Stomach (tissue), 4 donors: ENCODE results near the gene ARHGAP26.

Source experiments
- POLR2A ChIP-seq, 4 donors: fragments of 450-650 bp; IDR thresholded peaks; one replicate each; pipeline ENCODE4 v1.6.1; 2016; ENCODE audit warnings: antibody characterized with exemption in 4 of 4, control low read depth in 2 of 4, mild to moderate bottlenecking in 1 of 4, moderate library complexity in 1 of 4
- POLR2AphosphoS5 ChIP-seq, 3 donors: sonication (generic); formaldehyde crosslinking; IDR thresholded peaks; one replicate each; pipeline ENCODE4 v1.6.1; 2016; ENCODE audit warnings: antibody characterized with exemption in 3 of 3
- TF ChIP-seq, protein P1 (sequence below), 7 experiments: fragments of 450-650 bp in 4 of 7; fragments of 200-600 bp in 3 of 7; sonication (generic) in 3 of 7; IDR thresholded peaks; one replicate each; pipeline ENCODE4 v1.5.1; 2016 to 2019; ENCODE audit warnings: antibody characterized with exemption in 7 of 7, control low read depth in 2 of 7, mild to moderate bottlenecking in 1 of 7

DNA sequence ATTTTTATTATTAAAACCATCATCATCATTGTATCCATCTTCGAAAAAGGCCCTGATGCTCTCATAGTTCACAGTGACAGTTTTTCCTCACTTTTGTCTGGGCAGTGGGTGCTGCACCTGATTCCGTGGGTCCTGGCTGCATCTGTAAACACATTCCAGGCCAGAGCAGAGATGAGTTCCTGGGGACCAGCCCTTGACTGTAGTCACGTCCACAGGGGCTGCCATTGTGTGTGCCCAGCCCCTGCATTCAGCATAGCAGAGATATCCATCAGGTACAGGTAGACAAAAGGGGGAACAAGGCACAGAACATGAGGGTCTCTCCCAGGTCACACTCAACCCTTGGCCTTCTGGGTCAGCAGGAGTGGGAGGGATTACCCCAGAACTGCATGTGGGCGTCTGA lies 444.3 kb downstream of the ARHGAP26 start:
- TF ChIP-seq, protein P1, sequence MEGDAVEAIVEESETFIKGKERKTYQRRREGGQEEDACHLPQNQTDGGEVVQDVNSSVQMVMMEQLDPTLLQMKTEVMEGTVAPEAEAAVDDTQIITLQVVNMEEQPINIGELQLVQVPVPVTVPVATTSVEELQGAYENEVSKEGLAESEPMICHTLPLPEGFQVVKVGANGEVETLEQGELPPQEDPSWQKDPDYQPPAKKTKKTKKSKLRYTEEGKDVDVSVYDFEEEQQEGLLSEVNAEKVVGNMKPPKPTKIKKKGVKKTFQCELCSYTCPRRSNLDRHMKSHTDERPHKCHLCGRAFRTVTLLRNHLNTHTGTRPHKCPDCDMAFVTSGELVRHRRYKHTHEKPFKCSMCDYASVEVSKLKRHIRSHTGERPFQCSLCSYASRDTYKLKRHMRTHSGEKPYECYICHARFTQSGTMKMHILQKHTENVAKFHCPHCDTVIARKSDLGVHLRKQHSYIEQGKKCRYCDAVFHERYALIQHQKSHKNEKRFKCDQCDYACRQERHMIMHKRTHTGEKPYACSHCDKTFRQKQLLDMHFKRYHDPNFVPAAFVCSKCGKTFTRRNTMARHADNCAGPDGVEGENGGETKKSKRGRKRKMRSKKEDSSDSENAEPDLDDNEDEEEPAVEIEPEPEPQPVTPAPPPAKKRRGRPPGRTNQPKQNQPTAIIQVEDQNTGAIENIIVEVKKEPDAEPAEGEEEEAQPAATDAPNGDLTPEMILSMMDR (IDR thresholded peaks at IDR 0.05): no peak
- no peak for TF ChIP-seq POLR2A (IDR thresholded peaks at IDR 0.05)
- TF ChIP-seq POLR2AphosphoS5 (IDR thresholded peaks at IDR 0.05): no peak
